ENCODE data around the gene NRF1.

DNA sequence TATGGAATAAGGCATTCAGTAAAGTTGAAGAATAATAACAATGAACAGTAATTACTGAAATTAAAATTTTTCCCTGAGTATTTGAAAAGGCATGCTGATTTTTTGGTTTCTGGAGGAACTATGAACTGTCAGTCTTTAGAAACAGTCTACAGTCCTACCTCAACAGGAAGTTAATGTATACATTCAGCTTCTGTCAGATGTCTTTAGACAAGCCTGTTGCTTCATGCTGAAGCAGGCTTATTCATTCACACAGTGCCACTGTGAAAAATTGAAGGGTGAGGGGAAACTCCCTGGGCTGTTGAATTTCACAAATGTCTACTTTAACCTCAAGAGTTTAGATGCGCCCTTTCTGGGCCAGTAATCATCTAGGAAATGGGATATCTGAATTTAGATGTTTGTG is 3.5 kb downstream of the NRF1 start:
- TF ChIP-seq, protein P1, sequence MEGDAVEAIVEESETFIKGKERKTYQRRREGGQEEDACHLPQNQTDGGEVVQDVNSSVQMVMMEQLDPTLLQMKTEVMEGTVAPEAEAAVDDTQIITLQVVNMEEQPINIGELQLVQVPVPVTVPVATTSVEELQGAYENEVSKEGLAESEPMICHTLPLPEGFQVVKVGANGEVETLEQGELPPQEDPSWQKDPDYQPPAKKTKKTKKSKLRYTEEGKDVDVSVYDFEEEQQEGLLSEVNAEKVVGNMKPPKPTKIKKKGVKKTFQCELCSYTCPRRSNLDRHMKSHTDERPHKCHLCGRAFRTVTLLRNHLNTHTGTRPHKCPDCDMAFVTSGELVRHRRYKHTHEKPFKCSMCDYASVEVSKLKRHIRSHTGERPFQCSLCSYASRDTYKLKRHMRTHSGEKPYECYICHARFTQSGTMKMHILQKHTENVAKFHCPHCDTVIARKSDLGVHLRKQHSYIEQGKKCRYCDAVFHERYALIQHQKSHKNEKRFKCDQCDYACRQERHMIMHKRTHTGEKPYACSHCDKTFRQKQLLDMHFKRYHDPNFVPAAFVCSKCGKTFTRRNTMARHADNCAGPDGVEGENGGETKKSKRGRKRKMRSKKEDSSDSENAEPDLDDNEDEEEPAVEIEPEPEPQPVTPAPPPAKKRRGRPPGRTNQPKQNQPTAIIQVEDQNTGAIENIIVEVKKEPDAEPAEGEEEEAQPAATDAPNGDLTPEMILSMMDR (IDR thresholded peaks at IDR 0.05; ENCODE audit: low read length), result no peak
- TF ChIP-seq EZH2 (optimal IDR thresholded peaks at IDR 0.05; ENCODE audit: low read depth, low read length), result no peak
